Fibroblast of peridontal ligament (primary cell): ENCODE measurements around the gene PGA4.
"Not testable (repeated sequence)": the region's sequence is repeated elsewhere in the genome, so short reads cannot be mapped to it uniquely, and the experiment has no call there.

Experiments
- DNase-seq: peaks from one replicate; pipeline ENCODE4 v3.0.0-alpha.2; 2010; ENCODE audit errors: extremely low read depth

The PGA4 gene

DNA sequence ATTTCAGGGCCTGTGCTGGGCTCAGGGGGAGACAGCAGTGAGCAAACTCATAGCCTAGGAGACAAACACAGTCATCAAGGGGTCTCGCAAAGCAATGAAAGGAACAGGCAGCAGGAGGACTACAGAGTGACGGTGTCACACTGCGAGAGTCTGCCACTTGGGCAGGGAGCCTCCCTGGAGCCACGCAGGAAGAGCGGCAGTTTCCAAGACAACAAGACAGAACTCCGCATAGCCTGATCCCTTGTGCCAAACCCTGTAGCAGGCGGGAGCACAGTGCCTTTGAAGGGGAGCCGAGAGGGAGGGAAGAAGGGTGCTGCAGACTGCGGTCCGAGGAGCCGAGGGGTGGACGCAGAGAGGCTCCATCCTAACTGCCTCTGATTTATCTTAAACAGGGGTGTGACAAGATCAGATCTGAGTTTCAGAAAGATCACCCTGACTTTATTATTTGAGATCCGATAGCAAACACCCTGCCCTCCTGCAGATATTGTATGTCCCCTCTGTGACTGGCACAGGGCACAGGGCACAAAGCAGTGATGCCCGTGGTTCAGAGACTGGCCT is 17.6 kb upstream of the PGA4 start:
- DNase-seq, result not testable (repeated sequence)

DNA sequence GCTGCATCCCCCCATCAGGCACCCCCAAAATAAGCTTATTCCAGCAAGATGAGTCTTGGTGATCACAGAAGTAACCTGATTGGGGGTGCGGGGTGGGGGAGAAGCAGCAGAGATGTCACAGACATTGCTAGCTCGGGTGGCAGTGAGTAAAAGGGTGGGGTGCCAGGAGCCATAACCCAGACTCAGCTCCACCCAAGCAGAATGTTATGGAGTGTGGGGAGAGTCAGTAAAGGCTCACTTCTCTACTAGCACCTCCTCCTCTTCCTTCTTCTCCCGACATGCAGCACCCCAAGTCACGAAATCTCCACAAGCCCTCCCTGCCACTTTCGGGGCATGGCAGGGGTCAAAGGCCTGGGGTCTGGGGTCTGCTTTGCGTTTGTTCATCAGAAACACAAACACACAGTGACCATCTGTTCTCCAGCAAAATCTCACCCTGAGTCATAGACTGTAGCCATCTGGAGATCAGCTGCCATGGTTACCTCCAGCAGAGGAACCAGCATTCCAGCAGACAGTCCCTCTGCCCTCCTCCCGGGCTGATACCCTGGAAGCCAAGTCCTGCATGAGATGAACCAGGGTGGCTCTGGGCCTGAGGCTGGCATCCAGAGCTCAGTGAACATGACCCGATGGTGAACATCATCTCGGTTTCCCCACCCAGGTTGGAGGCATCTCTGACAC is 14.4 kb upstream of the PGA4 start:
- not testable (repeated sequence) for DNase-seq

DNA sequence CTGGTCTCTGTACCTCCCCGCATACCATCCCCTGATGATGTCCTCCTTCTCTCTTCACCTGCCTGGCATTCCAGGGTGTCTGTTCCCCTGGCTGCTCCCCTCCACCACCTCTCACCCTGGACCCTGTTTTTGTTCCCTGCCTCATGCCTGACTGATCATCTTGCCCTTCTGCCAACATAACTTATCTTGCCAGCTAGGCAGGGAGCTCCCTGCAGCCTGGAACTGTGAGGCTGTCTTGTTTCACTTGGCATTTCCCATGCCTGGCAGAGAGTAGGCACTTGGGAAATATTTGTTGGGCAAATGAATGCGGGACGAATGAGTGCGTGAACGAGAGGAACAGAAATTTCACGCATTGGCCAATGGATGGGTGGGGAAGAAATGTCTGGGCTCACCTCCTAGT is 11.5 kb upstream of the PGA4 start:
- not testable (repeated sequence) for DNase-seq

DNA sequence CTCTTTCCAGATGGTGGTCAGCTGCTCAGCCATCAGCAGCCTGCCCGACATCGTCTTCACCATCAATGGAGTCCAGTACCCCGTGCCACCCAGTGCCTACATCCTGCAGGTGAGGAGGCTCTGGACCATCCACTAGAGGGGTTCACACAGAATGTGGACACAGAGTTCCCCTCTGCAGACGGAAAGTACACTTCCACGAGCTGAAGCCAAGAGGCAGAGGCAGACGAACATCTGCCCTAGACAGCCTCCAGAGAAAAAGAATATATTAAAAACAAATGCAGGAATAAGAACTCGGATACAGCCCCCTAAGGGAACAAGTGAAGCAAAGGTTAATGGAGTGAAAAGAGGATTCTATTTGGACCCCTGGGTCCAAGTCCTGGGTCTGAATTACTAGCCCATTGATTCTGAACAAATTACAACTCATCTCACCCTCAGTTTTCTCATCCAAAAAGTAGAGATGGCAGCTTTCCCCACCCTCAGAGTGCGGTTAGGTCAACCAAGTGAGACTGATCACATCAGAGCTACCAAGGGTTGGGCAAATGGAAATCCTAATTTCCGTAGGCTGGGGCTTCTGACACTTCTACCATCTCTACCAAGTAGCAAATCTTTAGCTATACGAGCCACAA is 10.7 kb upstream of the PGA4 start:
- not testable (repeated sequence) for DNase-seq

DNA sequence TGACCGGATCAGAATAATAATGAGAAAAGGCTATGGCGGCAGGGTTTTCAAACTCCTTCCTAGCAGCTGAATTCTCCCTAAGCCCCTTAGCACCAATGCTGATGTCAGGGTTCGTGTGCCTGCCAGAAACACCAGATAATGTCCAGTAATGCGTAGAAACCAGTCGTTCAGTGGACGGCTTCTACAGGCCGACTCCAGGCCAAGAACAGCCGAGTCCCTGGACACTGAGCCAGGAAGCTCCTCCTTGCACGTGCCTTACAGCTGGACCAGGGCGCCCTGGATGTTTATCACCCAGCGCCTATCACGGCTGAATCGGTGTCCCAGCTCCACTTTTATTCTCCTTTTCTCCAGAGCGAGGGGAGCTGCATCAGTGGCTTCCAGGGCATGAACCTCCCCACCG is 9.9 kb upstream of the PGA4 start:
- DNase-seq, result not testable (repeated sequence)

DNA sequence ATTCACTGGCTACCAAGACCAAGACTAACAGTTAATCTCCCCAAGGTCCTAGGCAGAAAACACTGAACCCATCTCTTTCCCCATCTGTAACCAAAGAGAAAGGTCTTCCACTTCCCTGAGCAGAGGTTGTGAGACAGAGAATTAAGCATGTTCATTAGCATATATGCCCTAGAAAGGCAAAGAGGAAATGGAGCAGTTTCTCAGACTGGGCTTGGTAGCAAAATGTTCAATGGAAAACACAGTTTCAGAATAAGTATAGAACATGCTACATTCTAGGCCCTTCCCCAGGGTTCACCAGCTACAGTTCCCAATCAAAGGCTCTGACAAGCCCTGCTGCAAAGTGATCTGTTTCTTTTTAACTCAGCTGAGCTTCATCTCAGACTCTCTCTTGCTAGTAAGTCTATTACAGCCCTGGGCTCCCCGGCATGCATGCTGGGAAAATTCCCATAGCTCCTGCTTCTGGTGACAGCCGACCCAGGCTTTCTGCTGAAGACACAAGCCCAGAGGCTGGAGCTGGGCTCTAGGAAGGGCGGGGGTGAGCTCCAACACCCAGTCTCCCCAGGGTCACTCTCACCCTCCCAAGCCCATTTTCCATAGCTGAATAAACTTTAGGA is 8.3 kb upstream of the PGA4 start:
- DNase-seq, result not testable (repeated sequence)

DNA sequence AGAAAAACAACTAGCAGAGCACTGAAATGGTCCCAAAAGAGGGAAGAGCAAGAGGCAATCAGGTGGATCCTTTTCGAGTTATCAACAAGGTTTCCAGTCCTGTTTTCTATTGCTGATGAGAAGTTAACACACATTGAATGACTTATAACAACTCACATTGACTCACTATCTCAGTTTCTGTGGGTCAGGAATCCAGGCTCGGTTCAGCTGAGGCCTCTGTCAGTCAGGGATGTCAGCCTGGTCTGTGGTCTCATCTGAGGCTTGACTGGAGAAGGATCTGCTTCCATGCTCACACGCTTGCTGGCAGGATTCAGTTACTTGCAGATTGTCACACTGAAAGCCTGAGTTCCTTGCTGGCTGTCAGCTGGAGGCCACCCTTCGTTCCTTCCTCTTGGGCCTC is 3.8 kb upstream of the PGA4 start:
- DNase-seq, result not testable (repeated sequence)

DNA sequence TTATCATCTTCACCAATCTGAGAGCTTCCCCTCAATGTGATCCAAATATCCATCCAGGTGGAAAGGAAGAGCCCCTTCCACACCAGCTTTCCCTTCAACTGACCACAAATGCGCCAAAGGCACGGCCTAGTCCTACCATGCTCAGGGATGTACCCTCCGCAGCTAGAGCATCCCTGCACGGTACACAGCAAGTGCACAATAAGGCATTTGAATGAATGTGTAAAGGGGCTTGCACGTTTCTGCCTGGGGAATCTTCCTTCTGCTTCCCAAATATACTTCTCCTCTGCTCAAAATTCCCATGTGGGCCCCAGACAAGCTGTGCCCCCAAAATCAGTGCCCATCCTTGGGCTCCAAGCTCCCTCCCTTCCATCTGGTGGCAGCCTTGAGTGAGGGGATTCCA is 3.1 kb upstream of the PGA4 start:
- DNase-seq, result not testable (repeated sequence)

DNA sequence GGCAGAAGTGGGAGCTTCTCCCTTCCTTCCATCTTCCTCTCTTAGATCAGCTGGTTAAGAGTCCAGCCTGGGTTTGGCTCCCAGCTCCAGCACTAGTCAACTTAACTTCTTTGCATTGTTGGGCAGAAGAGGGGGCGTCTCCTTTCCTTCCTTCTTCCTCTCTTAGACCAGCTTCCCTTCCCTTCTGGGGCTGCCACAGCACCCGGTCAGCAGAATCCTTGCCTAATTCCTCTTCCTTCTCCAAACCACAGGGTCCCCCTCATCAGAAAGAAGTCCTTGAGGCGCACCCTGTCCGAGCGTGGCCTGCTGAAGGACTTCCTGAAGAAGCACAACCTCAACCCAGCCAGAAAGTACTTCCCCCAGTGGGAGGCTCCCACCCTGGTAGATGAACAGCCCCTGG is 545 bp downstream of the PGA4 start:
- DNase-seq, result not testable (repeated sequence)

DNA sequence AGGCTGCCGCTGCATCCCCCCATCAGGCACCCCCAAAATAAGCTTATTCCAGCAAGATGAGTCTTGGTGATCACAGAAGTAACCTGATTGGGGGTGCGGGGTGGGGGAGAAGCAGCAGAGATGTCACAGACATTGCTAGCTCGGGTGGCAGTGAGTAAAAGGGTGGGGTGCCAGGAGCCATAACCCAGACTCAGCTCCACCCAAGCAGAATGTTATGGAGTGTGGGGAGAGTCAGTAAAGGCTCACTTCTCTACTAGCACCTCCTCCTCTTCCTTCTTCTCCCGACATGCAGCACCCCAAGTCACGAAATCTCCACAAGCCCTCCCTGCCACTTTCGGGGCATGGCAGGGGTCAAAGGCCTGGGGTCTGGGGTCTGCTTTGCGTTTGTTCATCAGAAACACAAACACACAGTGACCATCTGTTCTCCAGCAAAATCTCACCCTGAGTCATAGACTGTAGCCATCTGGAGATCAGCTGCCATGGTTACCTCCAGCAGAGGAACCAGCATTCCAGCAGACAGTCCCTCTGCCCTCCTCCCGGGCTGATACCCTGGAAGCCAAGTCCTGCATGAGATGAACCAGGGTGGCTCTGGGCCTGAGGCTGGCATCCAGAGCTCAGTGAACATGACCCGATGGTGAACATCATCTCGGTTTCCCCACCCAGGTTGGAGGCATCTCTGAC is 4.5 kb downstream of the PGA4 start:
- not testable (repeated sequence) for DNase-seq

DNA sequence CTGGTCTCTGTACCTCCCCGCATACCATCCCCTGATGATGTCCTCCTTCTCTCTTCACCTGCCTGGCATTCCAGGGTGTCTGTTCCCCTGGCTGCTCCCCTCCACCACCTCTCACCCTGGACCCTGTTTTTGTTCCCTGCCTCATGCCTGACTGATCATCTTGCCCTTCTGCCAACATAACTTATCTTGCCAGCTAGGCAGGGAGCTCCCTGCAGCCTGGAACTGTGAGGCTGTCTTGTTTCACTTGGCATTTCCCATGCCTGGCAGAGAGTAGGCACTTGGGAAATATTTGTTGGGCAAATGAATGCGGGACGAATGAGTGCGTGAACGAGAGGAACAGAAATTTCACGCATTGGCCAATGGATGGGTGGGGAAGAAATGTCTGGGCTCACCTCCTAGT is 7.3 kb downstream of the PGA4 start:
- not testable (repeated sequence) for DNase-seq

DNA sequence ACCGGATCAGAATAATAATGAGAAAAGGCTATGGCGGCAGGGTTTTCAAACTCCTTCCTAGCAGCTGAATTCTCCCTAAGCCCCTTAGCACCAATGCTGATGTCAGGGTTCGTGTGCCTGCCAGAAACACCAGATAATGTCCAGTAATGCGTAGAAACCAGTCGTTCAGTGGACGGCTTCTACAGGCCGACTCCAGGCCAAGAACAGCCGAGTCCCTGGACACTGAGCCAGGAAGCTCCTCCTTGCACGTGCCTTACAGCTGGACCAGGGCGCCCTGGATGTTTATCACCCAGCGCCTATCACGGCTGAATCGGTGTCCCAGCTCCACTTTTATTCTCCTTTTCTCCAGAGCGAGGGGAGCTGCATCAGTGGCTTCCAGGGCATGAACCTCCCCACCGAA is 8.9 kb downstream of the PGA4 start:
- DNase-seq, result not testable (repeated sequence)

DNA sequence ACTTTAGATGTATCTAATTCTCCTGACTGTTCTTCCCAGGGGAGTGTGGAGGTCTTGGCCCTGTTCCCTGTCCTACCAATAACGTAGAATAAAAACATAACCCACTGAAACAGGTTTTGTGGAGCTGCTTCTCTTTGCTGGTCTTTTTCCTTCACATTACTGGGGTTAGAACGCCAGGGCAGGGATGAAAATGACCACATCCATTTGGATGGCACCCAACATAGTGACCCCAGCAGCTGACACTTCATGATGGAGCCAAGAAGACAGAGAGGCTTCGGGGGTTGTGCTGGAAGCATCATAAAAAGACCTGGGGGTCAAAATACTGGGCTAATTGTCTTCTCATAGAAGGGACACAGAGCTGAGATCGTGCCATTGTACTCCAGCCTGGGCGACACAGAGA is 9.4 kb downstream of the PGA4 start:
- not testable (repeated sequence) for DNase-seq

DNA sequence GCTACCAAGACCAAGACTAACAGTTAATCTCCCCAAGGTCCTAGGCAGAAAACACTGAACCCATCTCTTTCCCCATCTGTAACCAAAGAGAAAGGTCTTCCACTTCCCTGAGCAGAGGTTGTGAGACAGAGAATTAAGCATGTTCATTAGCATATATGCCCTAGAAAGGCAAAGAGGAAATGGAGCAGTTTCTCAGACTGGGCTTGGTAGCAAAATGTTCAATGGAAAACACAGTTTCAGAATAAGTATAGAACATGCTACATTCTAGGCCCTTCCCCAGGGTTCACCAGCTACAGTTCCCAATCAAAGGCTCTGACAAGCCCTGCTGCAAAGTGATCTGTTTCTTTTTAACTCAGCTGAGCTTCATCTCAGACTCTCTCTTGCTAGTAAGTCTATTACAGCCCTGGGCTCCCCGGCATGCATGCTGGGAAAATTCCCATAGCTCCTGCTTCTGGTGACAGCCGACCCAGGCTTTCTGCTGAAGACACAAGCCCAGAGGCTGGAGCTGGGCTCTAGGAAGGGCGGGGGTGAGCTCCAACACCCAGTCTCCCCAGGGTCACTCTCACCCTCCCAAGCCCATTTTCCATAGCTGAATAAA is 10.5 kb downstream of the PGA4 start:
- DNase-seq, result not testable (repeated sequence)

DNA sequence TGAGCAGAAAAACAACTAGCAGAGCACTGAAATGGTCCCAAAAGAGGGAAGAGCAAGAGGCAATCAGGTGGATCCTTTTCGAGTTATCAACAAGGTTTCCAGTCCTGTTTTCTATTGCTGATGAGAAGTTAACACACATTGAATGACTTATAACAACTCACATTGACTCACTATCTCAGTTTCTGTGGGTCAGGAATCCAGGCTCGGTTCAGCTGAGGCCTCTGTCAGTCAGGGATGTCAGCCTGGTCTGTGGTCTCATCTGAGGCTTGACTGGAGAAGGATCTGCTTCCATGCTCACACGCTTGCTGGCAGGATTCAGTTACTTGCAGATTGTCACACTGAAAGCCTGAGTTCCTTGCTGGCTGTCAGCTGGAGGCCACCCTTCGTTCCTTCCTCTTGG is 15.0 kb downstream of the PGA4 start:
- DNase-seq, result not testable (repeated sequence)

DNA sequence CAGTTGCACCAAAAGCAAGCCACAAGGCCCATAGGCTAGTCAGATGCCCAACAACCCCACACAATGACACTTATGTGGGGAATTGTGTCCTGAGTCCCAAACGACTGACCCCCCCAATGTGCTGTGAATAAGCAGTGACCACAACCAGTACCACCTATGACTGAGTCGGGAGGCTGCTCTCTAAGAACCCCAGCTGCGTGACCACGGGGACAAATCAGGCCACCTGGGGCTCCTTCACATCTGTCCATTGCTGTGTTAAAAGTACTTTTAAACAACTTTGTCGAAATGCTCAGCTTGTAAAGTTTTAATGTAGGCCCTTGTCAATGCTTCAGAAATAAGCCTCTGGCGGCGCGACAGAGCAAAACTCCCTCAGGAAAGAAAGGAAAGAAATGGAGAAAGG is 18.1 kb downstream of the PGA4 start:
- DNase-seq, result not testable (repeated sequence)

DNA sequence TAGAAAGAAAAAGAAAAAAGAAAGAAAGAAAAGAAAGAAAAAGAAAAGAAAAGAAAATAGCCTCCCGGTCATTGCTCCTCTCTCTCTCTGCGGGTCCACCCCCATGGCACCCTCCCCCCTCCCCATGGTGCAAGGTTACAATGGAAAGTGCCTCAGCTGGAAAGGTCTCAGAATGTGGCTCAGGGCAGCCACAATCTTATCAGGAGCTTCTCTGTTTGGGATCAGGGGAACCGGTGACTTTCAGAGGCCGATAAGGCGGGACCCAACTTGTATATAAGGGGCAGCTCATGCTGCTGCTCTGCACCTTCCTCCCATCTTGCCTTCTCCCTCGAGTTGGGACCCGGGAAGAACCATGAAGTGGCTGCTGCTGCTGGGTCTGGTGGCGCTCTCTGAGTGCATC is 18.7 kb downstream of the PGA4 start, which contains the start of gene PGA5:
Gene PGA5, plus strand, starts transcription at position 301 of the 400 bp plus-strand sequence. Its CDS starts 52 bp downstream, at position 353.
- DNase-seq, result not testable (repeated sequence)

DNA sequence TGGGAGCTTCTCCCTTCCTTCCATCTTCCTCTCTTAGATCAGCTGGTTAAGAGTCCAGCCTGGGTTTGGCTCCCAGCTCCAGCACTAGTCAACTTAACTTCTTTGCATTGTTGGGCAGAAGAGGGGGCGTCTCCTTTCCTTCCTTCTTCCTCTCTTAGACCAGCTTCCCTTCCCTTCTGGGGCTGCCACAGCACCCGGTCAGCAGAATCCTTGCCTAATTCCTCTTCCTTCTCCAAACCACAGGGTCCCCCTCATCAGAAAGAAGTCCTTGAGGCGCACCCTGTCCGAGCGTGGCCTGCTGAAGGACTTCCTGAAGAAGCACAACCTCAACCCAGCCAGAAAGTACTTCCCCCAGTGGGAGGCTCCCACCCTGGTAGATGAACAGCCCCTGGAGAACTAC is 19.4 kb downstream of the PGA4 start:
- DNase-seq, result not testable (repeated sequence)

DNA sequence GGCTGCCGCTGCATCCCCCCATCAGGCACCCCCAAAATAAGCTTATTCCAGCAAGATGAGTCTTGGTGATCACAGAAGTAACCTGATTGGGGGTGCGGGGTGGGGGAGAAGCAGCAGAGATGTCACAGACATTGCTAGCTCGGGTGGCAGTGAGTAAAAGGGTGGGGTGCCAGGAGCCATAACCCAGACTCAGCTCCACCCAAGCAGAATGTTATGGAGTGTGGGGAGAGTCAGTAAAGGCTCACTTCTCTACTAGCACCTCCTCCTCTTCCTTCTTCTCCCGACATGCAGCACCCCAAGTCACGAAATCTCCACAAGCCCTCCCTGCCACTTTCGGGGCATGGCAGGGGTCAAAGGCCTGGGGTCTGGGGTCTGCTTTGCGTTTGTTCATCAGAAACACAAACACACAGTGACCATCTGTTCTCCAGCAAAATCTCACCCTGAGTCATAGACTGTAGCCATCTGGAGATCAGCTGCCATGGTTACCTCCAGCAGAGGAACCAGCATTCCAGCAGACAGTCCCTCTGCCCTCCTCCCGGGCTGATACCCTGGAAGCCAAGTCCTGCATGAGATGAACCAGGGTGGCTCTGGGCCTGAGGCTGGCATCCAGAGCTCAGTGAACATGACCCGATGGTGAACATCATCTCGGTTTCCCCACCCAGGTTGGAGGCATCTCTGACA is 23.3 kb downstream of the PGA4 start:
- not testable (repeated sequence) for DNase-seq

DNA sequence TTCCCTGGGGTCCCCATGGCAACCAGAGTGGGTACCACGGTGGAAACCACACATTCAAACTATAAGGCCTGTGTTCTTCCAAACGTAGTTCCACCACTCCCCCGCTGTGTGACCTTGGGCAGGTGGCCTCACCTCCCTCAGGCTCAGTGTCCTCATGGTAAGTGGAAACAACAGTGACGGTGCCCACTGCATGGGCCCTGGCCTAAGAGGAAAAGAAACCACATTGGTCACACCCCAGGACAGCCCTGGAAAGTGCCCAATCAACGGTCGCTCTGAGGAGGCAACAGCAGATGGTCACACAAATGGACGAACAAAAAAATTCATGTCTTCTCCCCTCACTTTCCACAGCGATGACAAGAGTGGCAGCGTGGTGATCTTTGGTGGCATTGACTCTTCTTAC is 25.9 kb downstream of the PGA4 start:
- not testable (repeated sequence) for DNase-seq

DNA sequence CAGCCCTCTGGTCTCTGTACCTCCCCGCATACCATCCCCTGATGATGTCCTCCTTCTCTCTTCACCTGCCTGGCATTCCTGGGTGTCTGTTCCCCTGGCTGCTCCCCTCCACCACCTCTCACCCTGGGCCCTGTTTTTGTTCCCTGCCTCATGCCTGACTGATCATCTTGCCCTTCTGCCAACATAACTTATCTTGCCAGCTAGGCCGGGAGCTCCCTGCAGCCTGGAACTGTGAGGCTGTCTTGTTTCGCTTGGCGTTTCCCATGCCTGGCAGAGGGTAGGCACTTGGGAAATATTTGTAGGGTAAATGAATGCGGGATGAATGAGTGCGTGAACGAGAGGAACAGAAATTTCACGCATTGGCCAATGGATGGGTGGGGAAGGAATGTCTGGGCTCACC is 27.1 kb downstream of the PGA4 start:
- DNase-seq, result not testable (repeated sequence)
